ENCODE results near the gene TRIM62.

TRIM62 gene

GRCh38 chr1:33225586-33225985 lies 43.7 kb upstream of the TRIM62 start:
- no peak overlapping the region for H3K4me3 ChIP-seq (ENCODE audit: low read depth in 1 of 2, low read length in 2 of 2)
- no peaks in the 10 kb centered on the region for H3K79me2 ChIP-seq (ENCODE audit: insufficient read depth, low read length)

GRCh38 chr1:33224166-33224707 lies 42.4 kb upstream of the TRIM62 start:
- no peak for DNase-seq
- TF ChIP-seq EZH2 (IDR thresholded peaks at IDR 0.05; ENCODE audit: borderline replicate concordance, low read depth, low read length, severe bottlenecking) (no peak), CTCF (IDR thresholded peaks at IDR 0.05; ENCODE audit: borderline replicate concordance, extremely low read depth, low read length, poor library complexity, severe bottlenecking) (no peak)
- Histone ChIP-seq H3K9ac (ENCODE audit: low read depth, low read length) (no peak overlapping the region), H3K9me3 (ENCODE audit: insufficient read depth, low read length, severe bottlenecking) (peaks cover 13% of the 10 kb centered on the region), H2AFZ (ENCODE audit: low read depth, low read length) (no peak overlapping the region), H3K79me2 (ENCODE audit: insufficient read depth, low read length) (no peaks in the 10 kb centered on the region), H4K20me1 (ENCODE audit: insufficient read depth, low read length) (no peaks in the 10 kb centered on the region), H3K36me3 (ENCODE audit: insufficient read depth, low read length) (no peaks in the 10 kb centered on the region), H3K4me2 (ENCODE audit: insufficient read depth, low read length) (no peak overlapping the region), H3K4me1 (ENCODE audit: insufficient read depth, low read length) (no peaks in the 10 kb centered on the region), H3K27me3 (ENCODE audit: insufficient read depth, low read length, poor library complexity) (peaks cover 2% of the 10 kb centered on the region), H3K4me3 (ENCODE audit: low read depth in 1 of 2, low read length in 2 of 2) (no peak overlapping the region), H3K27ac (ENCODE audit: low read length) (no peak overlapping the region)
- no peak for ATAC-seq (ENCODE audit: insufficient read depth, low read depth)

More at GRCh38 chr1:33225586-33225985, 43.7 kb upstream of the TRIM62 start:
- Histone ChIP-seq H3K4me1 (ENCODE audit: insufficient read depth, low read length) (no peaks in the 10 kb centered on the region), H2AFZ (ENCODE audit: low read depth, low read length) (no peak overlapping the region), H3K27me3 (ENCODE audit: insufficient read depth, low read length, poor library complexity) (peaks cover 2% of the 10 kb centered on the region), H3K9ac (ENCODE audit: low read depth, low read length) (no peak overlapping the region), H3K9me3 (ENCODE audit: insufficient read depth, low read length, severe bottlenecking) (peaks cover 13% of the 10 kb centered on the region), H3K36me3 (ENCODE audit: insufficient read depth, low read length) (no peaks in the 10 kb centered on the region), H4K20me1 (ENCODE audit: insufficient read depth, low read length) (no peaks in the 10 kb centered on the region), H3K4me2 (ENCODE audit: insufficient read depth, low read length) (no peak overlapping the region), H3K27ac (ENCODE audit: low read length) (no peak overlapping the region)
- TF ChIP-seq CTCF (IDR thresholded peaks at IDR 0.05; ENCODE audit: borderline replicate concordance, extremely low read depth, low read length, poor library complexity, severe bottlenecking) (no peak), EZH2 (IDR thresholded peaks at IDR 0.05; ENCODE audit: borderline replicate concordance, low read depth, low read length, severe bottlenecking) (no peak)
- no peak for ATAC-seq (ENCODE audit: insufficient read depth, low read depth)
- DNase-seq = no peak

- no peak overlapping the region for H3K9ac ChIP-seq (ENCODE audit: low read depth, low read length)
- no peak overlapping the region for H3K4me2 ChIP-seq (ENCODE audit: insufficient read depth, low read length)
- no peaks in the 10 kb centered on the region for H4K20me1 ChIP-seq (ENCODE audit: insufficient read depth, low read length)
- H3K9me3 ChIP-seq (ENCODE audit: insufficient read depth, low read length, severe bottlenecking) = peaks cover 13% of the 10 kb centered on the region
- no peak overlapping the region for H3K27ac ChIP-seq (ENCODE audit: low read length)
- H3K4me3 ChIP-seq (ENCODE audit: low read depth in 1 of 2, low read length in 2 of 2) = no peak overlapping the region
- H3K4me1 ChIP-seq (ENCODE audit: insufficient read depth, low read length) = no peaks in the 10 kb centered on the region
- H3K27me3 ChIP-seq (ENCODE audit: insufficient read depth, low read length, poor library complexity) = no peaks in the 10 kb centered on the region
- H3K79me2 ChIP-seq (ENCODE audit: insufficient read depth, low read length) = no peaks in the 10 kb centered on the region
- H2AFZ ChIP-seq (ENCODE audit: low read depth, low read length) = no peak overlapping the region
- TF ChIP-seq EZH2 (IDR thresholded peaks at IDR 0.05; ENCODE audit: borderline replicate concordance, low read depth, low read length, severe bottlenecking) = no peak
- TF ChIP-seq CTCF (IDR thresholded peaks at IDR 0.05; ENCODE audit: borderline replicate concordance, extremely low read depth, low read length, poor library complexity, severe bottlenecking) = no peak
- no peaks in the 10 kb centered on the region for H3K36me3 ChIP-seq (ENCODE audit: insufficient read depth, low read length)
- ATAC-seq (ENCODE audit: insufficient read depth, low read depth) (no peak), DNase-seq (no peak)
Observed at GRCh38 chr1:33222381-33222780, 40.5 kb upstream of the TRIM62 start.

DNA sequence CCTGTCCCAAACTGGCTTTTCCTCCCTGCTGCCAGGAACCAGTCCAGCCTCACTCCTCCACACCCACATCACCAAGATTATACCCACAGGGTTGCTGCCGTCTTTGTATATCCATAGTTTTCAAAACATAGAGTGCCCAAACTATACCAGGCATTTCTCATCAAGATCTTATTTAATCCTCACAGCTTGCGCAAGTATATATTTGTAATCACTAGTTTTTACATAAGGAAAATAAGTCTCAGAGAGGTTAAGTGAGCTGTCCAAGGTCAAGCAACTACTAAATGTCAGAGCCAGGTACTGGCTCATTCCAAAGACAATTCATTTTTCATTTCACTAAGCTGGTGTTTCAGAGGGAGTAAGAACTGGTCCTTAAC lies 39.5 kb upstream of the TRIM62 start:
- H3K4me1 ChIP-seq (ENCODE audit: insufficient read depth, low read length) = no peaks in the 10 kb centered on the region
- H4K20me1 ChIP-seq (ENCODE audit: insufficient read depth, low read length) = no peaks in the 10 kb centered on the region
- H2AFZ ChIP-seq (ENCODE audit: low read depth, low read length) = no peak overlapping the region
- H3K4me2 ChIP-seq (ENCODE audit: insufficient read depth, low read length) = no peak overlapping the region
- H3K79me2 ChIP-seq (ENCODE audit: insufficient read depth, low read length) = no peaks in the 10 kb centered on the region
- TF ChIP-seq EZH2 (IDR thresholded peaks at IDR 0.05; ENCODE audit: borderline replicate concordance, low read depth, low read length, severe bottlenecking) (no peak), CTCF (IDR thresholded peaks at IDR 0.05; ENCODE audit: borderline replicate concordance, extremely low read depth, low read length, poor library complexity, severe bottlenecking) (no peak)
- no peak overlapping the region for H3K27ac ChIP-seq (ENCODE audit: low read length)
- no peaks in the 10 kb centered on the region for H3K27me3 ChIP-seq (ENCODE audit: insufficient read depth, low read length, poor library complexity)
- no peaks in the 10 kb centered on the region for H3K36me3 ChIP-seq (ENCODE audit: insufficient read depth, low read length)
- ATAC-seq (ENCODE audit: insufficient read depth, low read depth) (no peak), DNase-seq (no peak)
- no peak overlapping the region for H3K9ac ChIP-seq (ENCODE audit: low read depth, low read length)
- no peak overlapping the region for H3K4me3 ChIP-seq (ENCODE audit: low read depth in 1 of 2, low read length in 2 of 2)
- peaks cover 13% of the 10 kb centered on the region for H3K9me3 ChIP-seq (ENCODE audit: insufficient read depth, low read length, severe bottlenecking)

Measured in DND-41 (cell line).